ENCODE measurements around the gene LDLRAD4. TPM values are rescaled to one million over a fixed set of nuclear protein-coding genes. Genes with fewer than 3 reads are reported as not detected.
"Not testable (repeated sequence)": the region's sequence is repeated elsewhere in the genome, so short reads cannot be mapped to it uniquely, and the experiment has no call there.

Gene LDLRAD4
- total RNA-seq, 2 experiments from 2014 or later: 37.3 to 38.5 TPM

GRCh38 chr18:13660510-13660909 lies 441.9 kb downstream of the LDLRAD4 start:
- H3K27ac Mint-ChIP-seq: no peak overlapping the region
- POLR2A ChIA-PET: no interaction called here

DNA sequence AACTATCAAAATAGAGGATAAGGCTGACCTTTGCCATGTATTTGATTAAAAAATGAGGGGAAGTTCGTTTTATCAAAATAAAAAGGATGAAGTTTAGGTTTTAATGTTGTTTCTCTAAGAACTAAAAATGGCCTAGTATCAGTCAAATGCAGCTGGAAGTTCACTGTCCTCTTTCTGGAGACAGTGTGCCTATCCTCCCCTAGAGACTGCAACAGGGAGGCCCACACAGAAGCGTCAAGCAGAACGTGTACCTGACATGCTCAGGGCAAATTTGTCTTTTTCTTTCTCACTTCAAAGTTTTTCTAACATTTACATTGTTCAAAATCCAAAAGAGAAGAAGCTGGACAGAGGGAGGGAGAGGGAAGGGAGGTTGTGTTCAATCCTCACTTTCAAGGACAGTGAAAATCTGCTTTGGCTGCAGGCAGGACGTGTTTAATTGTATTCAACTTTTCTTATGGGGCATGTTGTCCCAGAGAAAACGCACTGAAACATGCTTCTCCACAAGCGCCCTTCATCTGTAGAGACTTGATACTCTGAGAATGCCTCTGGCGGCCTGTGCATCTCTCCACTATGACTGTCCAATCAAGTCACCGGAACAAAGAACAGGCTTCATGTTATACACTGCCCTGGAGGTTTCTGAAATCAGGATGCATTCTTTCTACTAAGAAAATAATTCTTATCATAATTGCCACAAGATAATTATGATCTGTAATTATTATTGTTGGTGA lies 442.7 kb downstream of the LDLRAD4 start:
- Mint-ChIP-seq H3K36me3 (ENCODE audit: low read depth) (peaks cover 7% of the 10 kb centered on the region), H3K27me3 (no peaks in the 10 kb centered on the region), H3K4me1 (ENCODE audit: low read depth) (peaks cover 12% of the 10 kb centered on the region), H3K4me3 (no peak overlapping the region), H3K9me3 (no peaks in the 10 kb centered on the region), H3K27ac (no peak overlapping the region)
- no peak for TF ChIP-seq CTCF (IDR thresholded peaks at IDR 0.05)
- ChIA-PET POLR2A (no interaction called here), CTCF (no interaction called here)
- ATAC-seq (no peak), DNase-seq (no peak)
- intact Hi-C loops (cut with micrococcal nuclease): loop anchor here (10.0 kb wide), 1 partner anchor 54 kb away; no protein-coding TSS in a partner anchor

More at GRCh38 chr18:13660510-13660909, 441.9 kb downstream of the LDLRAD4 start:
- ATAC-seq (no peak), DNase-seq (no peak)
- Mint-ChIP-seq H3K4me3 (no peak overlapping the region), H3K9me3 (no peaks in the 10 kb centered on the region), H3K36me3 (ENCODE audit: low read depth) (peaks cover 6% of the 10 kb centered on the region), H3K4me1 (ENCODE audit: low read depth) (peaks cover 12% of the 10 kb centered on the region), H3K27me3 (no peaks in the 10 kb centered on the region)
- TF ChIP-seq CTCF (IDR thresholded peaks at IDR 0.05): no peak
- CTCF ChIA-PET: no interaction called here
- intact Hi-C loops (cut with micrococcal nuclease): loop anchor here (10.0 kb wide), 1 partner anchor 54 kb away; no protein-coding TSS in a partner anchor

DNA sequence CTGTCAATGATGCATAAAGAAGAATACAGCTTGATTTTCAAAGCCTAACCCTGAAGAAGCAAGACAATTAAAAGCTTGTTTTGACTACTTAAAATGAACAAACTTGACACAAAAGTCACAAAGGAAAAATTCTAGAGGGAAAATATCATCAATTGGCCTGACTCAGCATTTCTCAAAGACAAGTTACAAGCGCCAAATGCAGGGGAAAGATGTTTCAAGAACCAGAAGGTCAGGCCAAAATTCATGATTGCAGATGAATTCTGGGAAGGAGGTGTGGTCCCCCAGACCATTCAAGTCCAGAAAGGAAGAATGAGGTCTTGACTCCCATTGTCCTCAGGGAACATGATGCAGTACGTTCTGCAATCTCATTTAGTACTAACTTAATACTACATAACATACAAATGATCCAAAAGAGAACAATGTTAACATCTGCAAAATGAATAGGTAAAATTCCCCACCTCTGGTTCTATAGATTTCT lies 443.3 kb downstream of the LDLRAD4 start:
- Mint-ChIP-seq H3K27me3 (no peaks in the 10 kb centered on the region), H3K36me3 (ENCODE audit: low read depth) (peaks cover 11% of the 10 kb centered on the region), H3K9me3 (no peaks in the 10 kb centered on the region), H3K4me3 (no peak overlapping the region), H3K4me1 (ENCODE audit: low read depth) (peaks cover 12% of the 10 kb centered on the region), H3K27ac (no peak overlapping the region)
- ATAC-seq (no peak), DNase-seq (no peak)
- no peak for TF ChIP-seq CTCF (IDR thresholded peaks at IDR 0.05)
- ChIA-PET POLR2A (no interaction called here), CTCF (no interaction called here)
- intact Hi-C loops (cut with micrococcal nuclease): loop anchor here (10.0 kb wide), 1 partner anchor 53 kb away; no protein-coding TSS in a partner anchor

DNA sequence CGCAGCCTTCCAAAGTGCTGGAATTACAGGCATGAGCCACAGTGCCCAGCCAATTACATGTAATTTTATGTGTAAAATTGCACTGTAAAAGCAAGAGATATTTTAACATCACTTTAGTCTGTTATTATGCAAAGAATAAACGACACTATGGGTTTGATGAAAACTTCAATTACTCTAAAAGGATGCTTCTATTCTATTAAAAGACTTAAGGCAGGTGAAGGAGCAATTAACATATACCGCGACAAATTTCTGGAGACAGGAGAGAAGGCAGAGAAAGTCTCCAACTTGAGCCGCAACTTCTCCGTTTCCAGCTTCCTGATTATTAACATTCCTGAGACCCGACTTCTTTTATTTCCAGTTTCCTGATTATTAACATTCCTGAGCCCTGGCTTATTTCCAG lies 454.1 kb downstream of the LDLRAD4 start:
- Mint-ChIP-seq H3K36me3 (ENCODE audit: low read depth) (peaks cover 21% of the 10 kb centered on the region), H3K9me3 (no peaks in the 10 kb centered on the region), H3K4me3 (no peak overlapping the region), H3K27ac (no peak overlapping the region), H3K27me3 (no peaks in the 10 kb centered on the region), H3K4me1 (ENCODE audit: low read depth) (no peaks in the 10 kb centered on the region)
- ATAC-seq (no peak), DNase-seq (no peak)
- ChIA-PET CTCF (no interaction called here), POLR2A (no interaction called here)
- TF ChIP-seq CTCF (IDR thresholded peaks at IDR 0.05): no peak
- intact Hi-C loops (cut with micrococcal nuclease): no loop called here

DNA sequence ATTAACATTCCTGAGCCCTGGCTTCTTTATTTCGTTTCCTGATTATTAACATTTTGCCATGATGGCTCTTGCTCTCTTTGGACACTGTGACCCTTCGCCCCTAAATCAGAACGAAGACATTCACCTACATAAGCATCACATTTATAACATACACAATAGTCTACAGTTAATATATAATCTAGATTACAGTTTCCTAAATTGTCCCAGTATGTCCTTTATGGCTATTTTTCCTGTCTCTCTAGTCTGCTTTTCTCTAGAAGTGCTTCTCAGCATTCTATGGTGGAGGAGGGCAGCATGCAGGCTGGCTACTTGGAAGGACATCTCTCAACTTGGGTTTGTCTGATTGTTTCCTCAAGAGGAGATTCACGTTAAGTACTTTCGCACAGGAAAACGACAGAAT lies 457.9 kb downstream of the LDLRAD4 start:
- Mint-ChIP-seq H3K36me3 (ENCODE audit: low read depth) (peaks cover 5% of the 10 kb centered on the region), H3K27ac (no peak overlapping the region), H3K9me3 (no peaks in the 10 kb centered on the region), H3K4me1 (ENCODE audit: low read depth) (peaks cover 12% of the 10 kb centered on the region), H3K27me3 (no peaks in the 10 kb centered on the region), H3K4me3 (no peak overlapping the region)
- ChIA-PET CTCF (no interaction called here), POLR2A (no interaction called here)
- DNase-seq (no peak), ATAC-seq (no peak)
- no peak for TF ChIP-seq CTCF (IDR thresholded peaks at IDR 0.05)
- intact Hi-C loops (cut with micrococcal nuclease): no loop called here

GRCh38 chr18:13677350-13677749 lies 458.8 kb downstream of the LDLRAD4 start:
- H3K9me3 Mint-ChIP-seq; ATAC-seq; H3K4me3 Mint-ChIP-seq; CTCF ChIA-PET; H3K27ac Mint-ChIP-seq; DNase-seq; H3K36me3 Mint-ChIP-seq (ENCODE audit: low read depth); intact Hi-C loops (cut with micrococcal nuclease); H3K27me3 Mint-ChIP-seq: not testable (repeated sequence)
- POLR2A ChIA-PET: interaction anchor here (1.2 kb wide), 1 partner anchor 9 kb away, joined by 3 read pairs; no protein-coding TSS in a partner anchor
- H3K4me1 Mint-ChIP-seq (ENCODE audit: low read depth): peaks cover 12% of the 10 kb centered on the region
